ENCODE results near the gene ALDOC. TPM values are rescaled to one million over a fixed set of nuclear protein-coding genes. Genes with fewer than 3 reads are reported as not detected.

ALDOC gene
- total RNA-seq, 1 donor, result 17.6 TPM

- no peak for DNase-seq (ENCODE audit: low read depth)
- no peak overlapping the region for H3K4me3 ChIP-seq (ENCODE audit: low read depth, low read length)
- TF ChIP-seq, protein P1, sequence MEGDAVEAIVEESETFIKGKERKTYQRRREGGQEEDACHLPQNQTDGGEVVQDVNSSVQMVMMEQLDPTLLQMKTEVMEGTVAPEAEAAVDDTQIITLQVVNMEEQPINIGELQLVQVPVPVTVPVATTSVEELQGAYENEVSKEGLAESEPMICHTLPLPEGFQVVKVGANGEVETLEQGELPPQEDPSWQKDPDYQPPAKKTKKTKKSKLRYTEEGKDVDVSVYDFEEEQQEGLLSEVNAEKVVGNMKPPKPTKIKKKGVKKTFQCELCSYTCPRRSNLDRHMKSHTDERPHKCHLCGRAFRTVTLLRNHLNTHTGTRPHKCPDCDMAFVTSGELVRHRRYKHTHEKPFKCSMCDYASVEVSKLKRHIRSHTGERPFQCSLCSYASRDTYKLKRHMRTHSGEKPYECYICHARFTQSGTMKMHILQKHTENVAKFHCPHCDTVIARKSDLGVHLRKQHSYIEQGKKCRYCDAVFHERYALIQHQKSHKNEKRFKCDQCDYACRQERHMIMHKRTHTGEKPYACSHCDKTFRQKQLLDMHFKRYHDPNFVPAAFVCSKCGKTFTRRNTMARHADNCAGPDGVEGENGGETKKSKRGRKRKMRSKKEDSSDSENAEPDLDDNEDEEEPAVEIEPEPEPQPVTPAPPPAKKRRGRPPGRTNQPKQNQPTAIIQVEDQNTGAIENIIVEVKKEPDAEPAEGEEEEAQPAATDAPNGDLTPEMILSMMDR (IDR thresholded peaks at IDR 0.05; ENCODE audit: insufficient read depth, low read length), result no peak
These were observed 35.3 kb downstream of the ALDOC start for GRCh38 chr17:28541439-28541838.

- H3K4me3 ChIP-seq (ENCODE audit: low read depth, low read length), result no peak overlapping the region
- no peak for DNase-seq (ENCODE audit: low read depth)
- TF ChIP-seq, protein P1 (IDR thresholded peaks at IDR 0.05; ENCODE audit: insufficient read depth, low read length), result no peak
These were observed 36.5 kb downstream of the ALDOC start for GRCh38 chr17:28540231-28540630.

DNA sequence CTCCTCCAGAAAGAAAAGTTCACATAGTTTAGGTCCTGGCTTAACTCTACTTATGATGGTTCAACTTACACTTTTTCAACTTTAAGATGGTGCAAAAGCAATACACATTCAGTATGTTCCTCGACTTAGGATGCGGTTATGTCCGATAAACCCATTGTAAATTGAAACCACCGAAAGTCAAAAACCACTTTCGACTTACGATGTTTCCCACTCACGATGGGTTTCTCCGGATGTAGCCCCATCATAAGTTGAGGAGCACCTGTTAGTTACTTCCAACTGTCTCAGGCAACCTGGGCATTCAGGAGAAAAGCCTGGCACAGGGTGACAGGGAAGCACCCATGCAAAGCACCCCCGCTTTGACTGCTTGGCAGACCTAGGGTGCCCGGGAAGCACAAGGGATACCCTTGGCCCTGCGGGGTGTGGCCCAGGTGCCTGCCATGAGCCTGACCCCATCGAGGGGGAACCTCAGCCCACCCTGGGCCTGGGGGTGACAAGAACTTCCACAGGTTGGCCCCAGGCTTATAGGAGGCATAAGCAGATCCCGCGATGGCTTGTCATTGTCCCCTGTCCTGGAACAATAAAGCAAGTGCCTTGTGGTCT, 38.3 kb downstream of the ALDOC start:
- no peak overlapping the region for H3K4me3 ChIP-seq (ENCODE audit: low read depth, low read length)
- TF ChIP-seq, protein P1 (IDR thresholded peaks at IDR 0.05; ENCODE audit: insufficient read depth, low read length), result no peak
- DNase-seq (ENCODE audit: low read depth), result no peak

GRCh38 chr17:28537219-28537610, 39.5 kb downstream of the ALDOC start:
- H3K4me3 ChIP-seq (ENCODE audit: low read depth, low read length), result no peak overlapping the region
- TF ChIP-seq, protein P1 (IDR thresholded peaks at IDR 0.05; ENCODE audit: insufficient read depth, low read length), result no peak
- DNase-seq (ENCODE audit: low read depth), result no peak

DNA sequence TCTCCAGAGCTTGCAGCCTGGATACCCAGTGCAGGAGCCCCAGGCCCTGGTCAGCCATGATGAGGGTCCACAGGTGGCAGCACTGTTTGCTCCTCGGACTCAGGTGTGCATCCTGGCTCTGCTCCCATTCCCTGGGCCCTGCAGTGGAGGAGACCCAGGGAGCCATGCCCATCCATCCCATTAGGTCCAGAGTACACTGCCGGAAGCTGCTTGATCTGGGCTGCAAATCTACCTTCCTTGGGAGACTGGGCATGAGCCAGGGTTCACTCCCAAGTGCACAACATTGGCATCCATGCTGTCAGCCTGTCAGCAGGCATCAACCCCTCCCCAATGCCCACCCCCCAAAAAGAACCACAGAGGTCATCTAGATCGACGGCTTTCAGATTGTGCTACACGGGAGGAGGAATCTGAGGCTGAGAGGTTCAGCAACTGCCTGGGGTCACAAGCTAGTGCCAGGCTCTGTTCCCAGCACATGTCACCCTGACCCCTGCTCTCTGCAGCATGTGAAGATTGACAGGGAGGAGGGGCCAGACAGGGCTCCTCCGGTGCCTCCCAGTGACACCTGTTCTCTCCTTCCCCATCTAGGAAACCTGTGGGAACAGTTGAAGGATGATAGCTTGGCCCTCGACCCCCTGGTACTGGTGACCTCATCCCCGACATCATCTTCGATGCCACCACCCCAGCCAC, 40.0 kb downstream of the ALDOC start:
- TF ChIP-seq, protein P1 (IDR thresholded peaks at IDR 0.05; ENCODE audit: insufficient read depth, low read length), result no peak
- no peak overlapping the region for H3K4me3 ChIP-seq (ENCODE audit: low read depth, low read length)
- DNase-seq (ENCODE audit: low read depth), result no peak

GRCh38 chr17:28534740-28535375, 41.8 kb downstream of the ALDOC start:
- no peak for DNase-seq (ENCODE audit: low read depth)
- no peak overlapping the region for H3K4me3 ChIP-seq (ENCODE audit: low read depth, low read length)
- TF ChIP-seq, protein P1 (IDR thresholded peaks at IDR 0.05; ENCODE audit: insufficient read depth, low read length), result no peak
